Activated CD4-positive, CD25-positive, alpha-beta regulatory T cell treated with anti-CD3 and anti-CD28 coated beads, Interleukin-2, amount 50 U/mL, for 72 hours (primary cell): ENCODE results near the gene PCED1B.

Experiments
- DNase-seq: peaks from one replicate; pipeline ENCODE4 v3.0.0; 2021

Gene PCED1B

DNA sequence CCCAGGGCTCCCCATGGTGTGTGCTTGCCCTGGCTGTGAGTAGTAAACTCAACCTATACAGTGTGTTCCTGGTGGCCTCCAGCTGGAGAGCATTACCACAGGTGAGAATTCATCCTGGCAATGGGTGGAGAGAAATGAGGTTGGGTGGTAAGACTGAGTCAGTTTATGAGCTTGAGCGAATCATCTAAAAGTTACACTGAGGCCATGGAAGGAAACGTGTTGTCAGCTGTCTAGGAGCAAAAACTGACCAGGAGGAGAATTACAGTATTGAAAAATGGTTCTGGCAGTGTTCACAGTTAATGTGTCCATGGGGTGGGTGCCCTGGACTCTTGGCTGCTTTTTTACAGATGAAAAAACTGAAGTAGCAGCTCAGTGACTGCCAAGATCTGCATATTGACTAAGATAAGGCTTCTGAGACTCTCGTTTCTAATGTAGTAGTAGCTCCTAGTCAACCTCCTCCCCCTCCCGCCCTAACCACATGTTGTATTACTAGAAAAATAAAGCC lies 202.3 kb downstream of the PCED1B start:
- no peak for DNase-seq

DNA sequence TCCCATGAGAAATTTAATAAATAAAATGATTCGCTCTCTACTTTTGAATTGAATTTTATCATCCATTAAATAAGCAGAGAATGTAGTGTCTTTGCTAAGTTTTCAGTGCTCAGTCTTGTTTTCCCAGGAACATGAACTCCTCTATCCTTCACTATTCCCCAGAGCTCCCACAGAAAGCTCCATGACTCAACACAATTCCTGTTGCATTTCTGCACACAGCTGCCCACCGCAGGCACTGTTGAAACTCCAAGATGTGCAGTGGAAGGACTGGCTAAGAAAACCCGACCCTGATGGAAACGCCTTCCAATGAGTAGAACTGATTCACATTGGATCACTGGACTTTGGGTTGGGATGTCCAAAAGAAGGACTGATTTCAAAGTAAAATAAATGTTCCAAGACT lies 202.8 kb downstream of the PCED1B start:
- no peak for DNase-seq
